Mesodermal cell (in vitro differentiated cells): Measurements from ENCODE around the gene ANO2.
"Not testable (repeated sequence)": the region's sequence is repeated elsewhere in the genome, so short reads cannot be mapped to it uniquely, and the experiment has no call there.

Source experiments
- H3K27ac ChIP-seq: 2 replicates; pipeline ENCODE4 v1.7.0; 2013; ENCODE audit warnings: mild to moderate bottlenecking, low read depth, low read length, moderate library complexity; ENCODE audit not compliant: severe bottlenecking
- H3K36me3 ChIP-seq: 2 replicates; pipeline ENCODE4 v1.7.1; 2013; ENCODE audit warnings: mild to moderate bottlenecking, low read length, moderate library complexity; ENCODE audit not compliant: control insufficient read depth, insufficient read depth
- H3K4me1 ChIP-seq: one replicate; pipeline ENCODE4 v1.7.1; 2013; ENCODE audit warnings: mild to moderate bottlenecking, low read length; ENCODE audit not compliant: insufficient read depth, control insufficient read depth, poor library complexity, severe bottlenecking
- H3K4me3 ChIP-seq: 2 replicates; pipeline ENCODE4 v1.7.0; 2013; ENCODE audit warnings: low read length, control low read depth, mild to moderate bottlenecking; ENCODE audit not compliant: insufficient read depth, poor library complexity, severe bottlenecking; ENCODE audit errors: extremely low read depth
- H3K9me3 ChIP-seq: 2 replicates; pipeline ENCODE4 v1.7.1; 2013; ENCODE audit warnings: mild to moderate bottlenecking, low read length, moderate library complexity; ENCODE audit not compliant: control insufficient read depth
- WGBS, 2 experiments: methylation state at CpG; one replicate each; pipeline ENCODE4 v1.1.5; 2013; ENCODE audit warnings: missing lambda C conversion rate in 2 of 2; ENCODE audit not compliant: insufficient coverage in 2 of 2; 5-methylcytosine and 5-hydroxymethylcytosine counted together

ANO2 gene

GRCh38 chr12:5694759-5695409 lies 250.2 kb downstream of the ANO2 start:
- no peak overlapping the region for H3K4me3 ChIP-seq
- H3K4me1 ChIP-seq = peaks cover 6% of the 10 kb centered on the region
- 85% methylated on average over 5 of the region's 6 CpGs for WGBS, 2 experiments
- H3K36me3 ChIP-seq = no peaks in the 10 kb centered on the region
- H3K27ac ChIP-seq = peak overlapping the region; percentile 57
- no peaks in the 10 kb centered on the region for H3K9me3 ChIP-seq

GRCh38 chr12:5692850-5693249 lies 252.2 kb downstream of the ANO2 start:
- H3K36me3 ChIP-seq = no peaks in the 10 kb centered on the region
- H3K27ac ChIP-seq = no peak overlapping the region
- H3K4me1 ChIP-seq = peaks cover 6% of the 10 kb centered on the region
- no peaks in the 10 kb centered on the region for H3K9me3 ChIP-seq
- 92 to 96% methylated on average over 6 to 7 of the region's 7 CpGs for WGBS, 2 experiments
- H3K4me3 ChIP-seq = no peak overlapping the region

- Histone ChIP-seq H3K9me3 (no peaks in the 10 kb centered on the region), H3K4me1 (peaks cover 6% of the 10 kb centered on the region), H3K27ac (no peak overlapping the region), H3K36me3 (no peaks in the 10 kb centered on the region), H3K4me3 (no peak overlapping the region)
- 88 to 93% methylated on average over 4 to 6 of the region's 6 CpGs for WGBS, 2 experiments
Observed at GRCh38 chr12:5691943-5692342, 253.1 kb downstream of the ANO2 start.

GRCh38 chr12:5690240-5690639 lies 254.8 kb downstream of the ANO2 start:
- no peaks in the 10 kb centered on the region for H3K36me3 ChIP-seq
- peaks cover 6% of the 10 kb centered on the region for H3K4me1 ChIP-seq
- WGBS, 2 experiments = 73 to 100% methylated on average over 1 of the region's 1 CpG
- no peak overlapping the region for H3K4me3 ChIP-seq
- H3K9me3 ChIP-seq = no peaks in the 10 kb centered on the region
- no peak overlapping the region for H3K27ac ChIP-seq

- no peaks in the 10 kb centered on the region for H3K9me3 ChIP-seq
- peaks cover 2% of the 10 kb centered on the region for H3K4me1 ChIP-seq
- no peaks in the 10 kb centered on the region for H3K36me3 ChIP-seq
- 92 to 100% methylated on average over 1 of the region's 1 CpG for WGBS, 2 experiments
- H3K27ac ChIP-seq = no peak overlapping the region
- H3K4me3 ChIP-seq = no peak overlapping the region
Observed at GRCh38 chr12:5689773-5690172, 255.3 kb downstream of the ANO2 start.

GRCh38 chr12:5688226-5688625 lies 256.8 kb downstream of the ANO2 start:
- Histone ChIP-seq H3K36me3 (no peaks in the 10 kb centered on the region), H3K27ac (no peak overlapping the region), H3K4me1 (no peaks in the 10 kb centered on the region), H3K9me3 (no peaks in the 10 kb centered on the region), H3K4me3 (no peak overlapping the region)
- 80 to 92% methylated on average over 1 to 2 of the region's 2 CpGs for WGBS, 2 experiments

- WGBS, 2 experiments = 48 to 50% methylated on average over 2 to 3 of the region's 3 CpGs
- no peak overlapping the region for H3K4me3 ChIP-seq
Observed at GRCh38 chr12:5685935-5686334, 259.1 kb downstream of the ANO2 start.

GRCh38 chr12:5684989-5685388 lies 260.1 kb downstream of the ANO2 start:
- Histone ChIP-seq H3K27ac (no peak overlapping the region), H3K4me1 (no peaks in the 10 kb centered on the region), H3K4me3 (no peak overlapping the region), H3K36me3 (no peaks in the 10 kb centered on the region), H3K9me3 (no peaks in the 10 kb centered on the region)
- WGBS, 2 experiments = 75 to 85% methylated on average over 1 of the region's 2 CpGs

More at GRCh38 chr12:5685935-5686334, 259.1 kb downstream of the ANO2 start:
- H3K36me3 ChIP-seq = no peaks in the 10 kb centered on the region
- H3K27ac ChIP-seq = no peak overlapping the region
- H3K4me1 ChIP-seq = no peaks in the 10 kb centered on the region
- no peaks in the 10 kb centered on the region for H3K9me3 ChIP-seq

- Histone ChIP-seq H3K4me1 (no peaks in the 10 kb centered on the region), H3K4me3 (no peak overlapping the region), H3K27ac (no peak overlapping the region), H3K9me3 (no peaks in the 10 kb centered on the region), H3K36me3 (no peaks in the 10 kb centered on the region)
- 75 to 87% methylated on average over 2 to 3 of the region's 3 CpGs for WGBS, 2 experiments
Observed at GRCh38 chr12:5682581-5682980, 262.5 kb downstream of the ANO2 start.

GRCh38 chr12:5678176-5678575 lies 266.9 kb downstream of the ANO2 start:
- no peaks in the 10 kb centered on the region for H3K36me3 ChIP-seq
- H3K9me3 ChIP-seq = no peaks in the 10 kb centered on the region
- H3K4me3 ChIP-seq = no peak overlapping the region
- H3K4me1 ChIP-seq = no peaks in the 10 kb centered on the region
- no peak overlapping the region for H3K27ac ChIP-seq
- WGBS, 2 experiments = 76 to 95% methylated on average over 3 to 4 of the region's 5 CpGs

- H3K36me3 ChIP-seq, H3K4me1 ChIP-seq, H3K9me3 ChIP-seq, H3K4me3 ChIP-seq, H3K27ac ChIP-seq: not testable (repeated sequence)
- 78 to 86% methylated on average over 1 of the region's 1 CpG for WGBS, 2 experiments
Observed at GRCh38 chr12:5669624-5670023, 275.4 kb downstream of the ANO2 start.
